ENCODE data around the gene STX10. TPM values are rescaled to one million over a fixed set of nuclear protein-coding genes. Genes with fewer than 3 reads are reported as not detected.
"Not testable (repeated sequence)": the region's sequence is repeated elsewhere in the genome, so short reads cannot be mapped to it uniquely, and the experiment has no call there.

Gene STX10
- 37.1 and 67.0 TPM in 2 replicates for total RNA-seq

GRCh38 chr19:13150187-13150930 is at the start of gene STX10, which contains the start of gene IER2:
Gene STX10, minus strand, starts transcription at chr19:13150375. Its CDS starts 202 bp downstream, at chr19:13150173.
Gene IER2, plus strand, starts transcription at chr19:13150411. Its CDS starts 2,776 bp downstream, at chr19:13153187.
- peak; percentile 85 for DNase-seq (ENCODE audit: low read depth)

- no peak for DNase-seq (ENCODE audit: low read depth)
Measured at GRCh38 chr19:13198634-13199033, 48.5 kb upstream of the STX10 start.

- DNase-seq (ENCODE audit: low read depth), result peak; percentile 25
Measured at GRCh38 chr19:13195678-13196077, 45.5 kb upstream of the STX10 start.

- peak; percentile 53 for DNase-seq (ENCODE audit: low read depth)
Measured at GRCh38 chr19:13190781-13191540, 40.8 kb upstream of the STX10 start.

GRCh38 chr19:13189600-13189999 is 39.4 kb upstream of the STX10 start:
- DNase-seq (ENCODE audit: low read depth), result no peak

- no peak for DNase-seq (ENCODE audit: low read depth)
Measured at GRCh38 chr19:13187419-13187818, 37.2 kb upstream of the STX10 start.

- not testable (repeated sequence) for DNase-seq (ENCODE audit: low read depth)
Measured at GRCh38 chr19:13186688-13187087, 36.5 kb upstream of the STX10 start.

- not testable (repeated sequence) for DNase-seq (ENCODE audit: low read depth)
Measured at GRCh38 chr19:13185763-13186657, 35.8 kb upstream of the STX10 start.

GRCh38 chr19:13184926-13185325 is 34.8 kb upstream of the STX10 start:
- DNase-seq (ENCODE audit: low read depth), result not testable (repeated sequence)

GRCh38 chr19:13181747-13182388 is 31.7 kb upstream of the STX10 start:
- no peak for DNase-seq (ENCODE audit: low read depth)

GRCh38 chr19:13178291-13178690 is 28.1 kb upstream of the STX10 start:
- DNase-seq (ENCODE audit: low read depth), result not testable (repeated sequence)

- not testable (repeated sequence) for DNase-seq (ENCODE audit: low read depth)
Measured at GRCh38 chr19:13177584-13177983, 27.4 kb upstream of the STX10 start.

- peak; percentile 55 for DNase-seq (ENCODE audit: low read depth)
Measured at GRCh38 chr19:13176345-13176744, 26.2 kb upstream of the STX10 start.

- DNase-seq (ENCODE audit: low read depth), result no peak
Measured at GRCh38 chr19:13173139-13173737, 23.1 kb upstream of the STX10 start.

- peak; percentile 83 for DNase-seq (ENCODE audit: low read depth)
Measured at GRCh38 chr19:13172346-13173138, 22.4 kb upstream of the STX10 start.

GRCh38 chr19:13171146-13171545 is 21.0 kb upstream of the STX10 start:
- no peak for DNase-seq (ENCODE audit: low read depth)

GRCh38 chr19:13169769-13170168 is 19.6 kb upstream of the STX10 start:
- peak; percentile 53 for DNase-seq (ENCODE audit: low read depth)

- not testable (repeated sequence) for DNase-seq (ENCODE audit: low read depth)
Measured at GRCh38 chr19:13166151-13166550, 16.0 kb upstream of the STX10 start.

GRCh38 chr19:13165162-13165997 is 15.2 kb upstream of the STX10 start:
- DNase-seq (ENCODE audit: low read depth), result no peak
